Measurements from ENCODE around the gene FBXO47. TPM values are rescaled to one million over a fixed set of nuclear protein-coding genes. Genes with fewer than 3 reads are reported as not detected.

The FBXO47 gene
- polyA plus RNA-seq, 3 donors, result not detected

DNA sequence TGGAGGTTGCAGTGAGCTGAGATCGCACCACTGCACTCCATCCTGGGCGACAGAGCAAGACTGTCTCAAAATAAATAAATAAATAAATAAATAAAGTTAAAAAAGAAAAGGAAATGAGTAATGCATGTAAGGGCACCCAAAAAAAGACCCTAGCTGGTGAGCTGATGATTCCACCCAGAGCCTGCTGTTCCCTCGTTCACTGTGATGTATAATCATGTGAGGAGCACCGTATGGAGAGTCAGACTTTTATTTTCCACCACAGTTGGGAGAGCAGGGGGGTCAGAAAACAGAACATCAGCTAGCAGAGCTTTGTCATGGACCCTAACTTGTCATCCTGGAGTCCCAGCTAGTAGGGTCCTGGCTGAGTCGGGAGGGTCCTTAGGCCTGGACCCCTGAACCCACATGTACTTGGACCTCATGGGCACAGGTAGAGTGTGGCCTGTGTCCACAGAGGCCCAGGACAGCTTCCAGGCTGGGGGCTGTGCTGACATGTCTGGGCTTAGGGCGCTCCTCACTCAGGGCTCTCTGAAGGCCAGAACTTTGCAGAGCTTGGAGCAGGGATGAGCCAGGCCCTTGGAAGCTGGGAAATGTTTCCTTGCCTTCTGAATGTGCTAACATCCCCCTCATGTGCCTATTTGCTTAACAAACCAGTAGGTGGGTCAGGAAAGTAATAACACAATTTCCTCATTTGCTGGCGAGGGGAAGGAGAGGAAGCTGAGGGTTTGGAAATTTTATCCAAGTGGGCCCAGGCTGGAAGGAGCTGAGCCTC lies 60.6 kb downstream of the FBXO47 start:
- Mint-ChIP-seq H3K4me3 (no peak overlapping the region), H3K9me3 (peaks cover 0 to 2% (median 0%) of the 10 kb centered on the region in 7 donors), H3K27ac (peak overlapping the region; percentile 46 to 89 (median 83)), H3K27me3 (ENCODE audit: low read depth in 3 of 3) (no peaks in the 10 kb centered on the region), H3K36me3 (peaks cover 46 to 76% of the 10 kb centered on the region in 2 donors), H3K4me1 (peaks cover 43% of the 10 kb centered on the region)
- intact Hi-C loops (cut with micrococcal nuclease), result loop anchor here in 1 of 2 donors (5.0 to 10.0 kb wide), 2 partner anchors 34 to 52 kb away; partner anchors contain the start of genes LASP1 and RPL23
- Histone ChIP-seq H3K4me1 (ENCODE audit: control insufficient read depth in 1 of 2, insufficient read depth in 2 of 2, low read length in 2 of 2) (peaks cover 25 to 27% of the 10 kb centered on the region in 2 donors), H4K20me1 (ENCODE audit: insufficient read depth, low read length) (peaks cover 97% of the 10 kb centered on the region), H3K79me2 (ENCODE audit: insufficient read depth, low read length) (peaks cover 99% of the 10 kb centered on the region), H3K4me3 (replicated peaks in 1 of 3; ENCODE audit: low read depth in 2 of 3, low read length in 3 of 3) (no peak overlapping the region), H3K9me3 (replicated peaks in 1 of 2; ENCODE audit: control insufficient read depth in 1 of 2, insufficient read depth in 1 of 2, low read length in 2 of 2) (no peaks in the 10 kb centered on the region), H2AFZ (ENCODE audit: insufficient read depth, low read depth, low read length, poor library complexity, severe bottlenecking) (no peak overlapping the region), H3K36me3 (replicated peaks in 1 of 2; ENCODE audit: control insufficient read depth in 1 of 2, insufficient read depth in 2 of 2, low read length in 2 of 2) (peaks cover 45 to 76% of the 10 kb centered on the region in 2 donors), H3K9ac (ENCODE audit: insufficient read depth, low read length, poor library complexity, severe bottlenecking) (peak overlapping the region; percentile 59), H3K27me3 (ENCODE audit: control insufficient read depth in 2 of 2, insufficient read depth in 2 of 2, low read length in 2 of 2) (no peaks in the 10 kb centered on the region), H3K4me2 (replicated peaks; ENCODE audit: extremely low read depth, low read length, poor library complexity, severe bottlenecking) (peak overlapping the region; percentile 31), H3K27ac (ENCODE audit: low read depth in 1 of 2, low read length in 2 of 2) (peak overlapping the region; percentile 48 to 79)
- peak; percentile 14 to 69 (median 25) for DNase-seq
- TF ChIP-seq, protein P1, sequence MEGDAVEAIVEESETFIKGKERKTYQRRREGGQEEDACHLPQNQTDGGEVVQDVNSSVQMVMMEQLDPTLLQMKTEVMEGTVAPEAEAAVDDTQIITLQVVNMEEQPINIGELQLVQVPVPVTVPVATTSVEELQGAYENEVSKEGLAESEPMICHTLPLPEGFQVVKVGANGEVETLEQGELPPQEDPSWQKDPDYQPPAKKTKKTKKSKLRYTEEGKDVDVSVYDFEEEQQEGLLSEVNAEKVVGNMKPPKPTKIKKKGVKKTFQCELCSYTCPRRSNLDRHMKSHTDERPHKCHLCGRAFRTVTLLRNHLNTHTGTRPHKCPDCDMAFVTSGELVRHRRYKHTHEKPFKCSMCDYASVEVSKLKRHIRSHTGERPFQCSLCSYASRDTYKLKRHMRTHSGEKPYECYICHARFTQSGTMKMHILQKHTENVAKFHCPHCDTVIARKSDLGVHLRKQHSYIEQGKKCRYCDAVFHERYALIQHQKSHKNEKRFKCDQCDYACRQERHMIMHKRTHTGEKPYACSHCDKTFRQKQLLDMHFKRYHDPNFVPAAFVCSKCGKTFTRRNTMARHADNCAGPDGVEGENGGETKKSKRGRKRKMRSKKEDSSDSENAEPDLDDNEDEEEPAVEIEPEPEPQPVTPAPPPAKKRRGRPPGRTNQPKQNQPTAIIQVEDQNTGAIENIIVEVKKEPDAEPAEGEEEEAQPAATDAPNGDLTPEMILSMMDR (IDR thresholded peaks at IDR 0.05), result no peak
- WGBS (ENCODE audit: insufficient coverage), result 43% methylated on average over 5 of the region's 7 CpGs

DNA sequence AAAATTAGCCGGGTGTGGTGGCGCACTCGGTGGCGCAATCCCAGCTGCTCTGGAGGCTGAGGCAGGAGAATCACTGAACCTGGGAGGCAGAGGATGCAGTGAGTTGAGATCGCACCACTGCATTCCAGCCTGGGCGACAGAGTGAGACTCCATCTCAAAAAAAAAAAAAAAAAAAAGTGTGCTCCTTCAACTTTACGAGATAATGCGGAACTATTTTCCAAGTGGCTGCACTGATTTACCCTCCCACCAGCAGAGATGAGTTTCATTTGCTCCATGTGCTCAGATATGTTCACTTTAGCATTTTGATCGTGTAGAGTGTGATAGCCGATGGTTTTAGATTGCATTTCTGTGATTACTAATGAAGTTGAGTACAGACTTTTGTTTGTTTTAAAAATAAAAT lies 61.8 kb downstream of the FBXO47 start:
- H3K79me2 ChIP-seq (ENCODE audit: insufficient read depth, low read length), result peaks cover 87% of the 10 kb centered on the region
- Mint-ChIP-seq H3K9me3 (peaks cover 0 to 2% (median 0%) of the 10 kb centered on the region in 7 donors), H3K36me3 (peaks cover 39 to 64% of the 10 kb centered on the region in 2 donors), H3K4me3 (no peak overlapping the region), H3K27me3 (ENCODE audit: low read depth in 3 of 3) (no peaks in the 10 kb centered on the region), H3K4me1 (peaks cover 56% of the 10 kb centered on the region), H3K27ac (peak overlapping the region in 4 of 7 donors; percentile 33 to 84 (median 54))
- DNase-seq, result no peak
- H3K4me1 ChIP-seq (ENCODE audit: control insufficient read depth in 1 of 2, insufficient read depth in 2 of 2, low read length in 2 of 2), result peaks cover 38 to 39% of the 10 kb centered on the region in 2 donors
- no peak overlapping the region for H3K27ac ChIP-seq (ENCODE audit: low read depth in 1 of 2, low read length in 2 of 2)
- H3K9ac ChIP-seq (ENCODE audit: insufficient read depth, low read length, poor library complexity, severe bottlenecking), result no peak overlapping the region
- peaks cover 97% of the 10 kb centered on the region for H4K20me1 ChIP-seq (ENCODE audit: insufficient read depth, low read length)
- no peak overlapping the region for H2AFZ ChIP-seq (ENCODE audit: insufficient read depth, low read depth, low read length, poor library complexity, severe bottlenecking)
- peaks cover 37 to 63% of the 10 kb centered on the region in 2 donors for H3K36me3 ChIP-seq (replicated peaks in 1 of 2; ENCODE audit: control insufficient read depth in 1 of 2, insufficient read depth in 2 of 2, low read length in 2 of 2)
- H3K4me3 ChIP-seq (replicated peaks in 1 of 3; ENCODE audit: low read depth in 2 of 3, low read length in 3 of 3), result no peak overlapping the region
- intact Hi-C loops (cut with micrococcal nuclease), result loop anchor here in 1 of 2 donors (5.0 to 10.0 kb wide), 2 partner anchors 33 to 51 kb away; partner anchors contain the start of genes LASP1 and RPL23
- WGBS (ENCODE audit: insufficient coverage), result 90% methylated on average over 2 of the region's 10 CpGs
- H3K4me2 ChIP-seq (replicated peaks; ENCODE audit: extremely low read depth, low read length, poor library complexity, severe bottlenecking), result no peak overlapping the region
- H3K27me3 ChIP-seq (ENCODE audit: control insufficient read depth in 2 of 2, insufficient read depth in 2 of 2, low read length in 2 of 2), result no peaks in the 10 kb centered on the region
- TF ChIP-seq, protein P1 (IDR thresholded peaks at IDR 0.05), result no peak
- H3K9me3 ChIP-seq (replicated peaks in 1 of 2; ENCODE audit: control insufficient read depth in 1 of 2, insufficient read depth in 1 of 2, low read length in 2 of 2), result no peaks in the 10 kb centered on the region

Measured in CD14-positive monocyte (primary cell).